ENCODE results near the gene C22orf31.

DNA sequence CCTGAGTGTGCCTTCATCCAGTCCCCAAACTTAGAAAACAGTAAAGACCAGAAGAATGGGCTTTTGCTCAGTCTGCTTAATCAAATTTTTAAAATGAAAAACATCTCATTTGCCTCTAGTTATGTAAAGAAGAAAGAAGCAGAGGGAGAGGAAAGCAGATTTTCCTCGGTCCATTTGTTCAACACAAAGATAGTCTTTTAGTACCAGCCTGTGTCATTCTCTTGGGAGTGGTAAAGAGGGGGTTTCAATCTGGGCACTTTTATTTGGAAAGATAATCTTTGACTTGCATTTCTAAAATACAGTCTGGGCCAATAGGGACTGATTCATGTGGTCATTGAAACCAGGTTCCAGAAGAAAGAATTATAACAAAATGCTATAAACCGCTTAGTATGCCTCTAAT lies 40.7 kb upstream of the C22orf31 start:
- TF ChIP-seq POLR2A (IDR thresholded peaks at IDR 0.05; ENCODE audit: low read depth) (no peak), POLR2AphosphoS5 (IDR thresholded peaks at IDR 0.05) (no peak)
- TF ChIP-seq, protein P1, sequence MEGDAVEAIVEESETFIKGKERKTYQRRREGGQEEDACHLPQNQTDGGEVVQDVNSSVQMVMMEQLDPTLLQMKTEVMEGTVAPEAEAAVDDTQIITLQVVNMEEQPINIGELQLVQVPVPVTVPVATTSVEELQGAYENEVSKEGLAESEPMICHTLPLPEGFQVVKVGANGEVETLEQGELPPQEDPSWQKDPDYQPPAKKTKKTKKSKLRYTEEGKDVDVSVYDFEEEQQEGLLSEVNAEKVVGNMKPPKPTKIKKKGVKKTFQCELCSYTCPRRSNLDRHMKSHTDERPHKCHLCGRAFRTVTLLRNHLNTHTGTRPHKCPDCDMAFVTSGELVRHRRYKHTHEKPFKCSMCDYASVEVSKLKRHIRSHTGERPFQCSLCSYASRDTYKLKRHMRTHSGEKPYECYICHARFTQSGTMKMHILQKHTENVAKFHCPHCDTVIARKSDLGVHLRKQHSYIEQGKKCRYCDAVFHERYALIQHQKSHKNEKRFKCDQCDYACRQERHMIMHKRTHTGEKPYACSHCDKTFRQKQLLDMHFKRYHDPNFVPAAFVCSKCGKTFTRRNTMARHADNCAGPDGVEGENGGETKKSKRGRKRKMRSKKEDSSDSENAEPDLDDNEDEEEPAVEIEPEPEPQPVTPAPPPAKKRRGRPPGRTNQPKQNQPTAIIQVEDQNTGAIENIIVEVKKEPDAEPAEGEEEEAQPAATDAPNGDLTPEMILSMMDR (IDR thresholded peaks at IDR 0.05), result no peak
